Epidermal melanocyte (primary cell): ENCODE data around the gene ADPRHL1.
"Not testable (repeated sequence)": the region's sequence is repeated elsewhere in the genome, so short reads cannot be mapped to it uniquely, and the experiment has no call there.

ENCODE experiments used
- DNase-seq: peaks from one replicate; pipeline ENCODE4 v3.0.0; 2011; ENCODE audit warnings: low spot score; ENCODE audit not compliant: insufficient read length

Gene ADPRHL1

GRCh38 chr13:113456116-113456702 lies 2.9 kb upstream of the ADPRHL1 start:
- no peak for DNase-seq

- no peak for DNase-seq
Observed at GRCh38 chr13:113455384-113455783, 2.1 kb upstream of the ADPRHL1 start.

GRCh38 chr13:113454936-113455335 lies 1.6 kb upstream of the ADPRHL1 start:
- no peak for DNase-seq

GRCh38 chr13:113452466-113452865 lies 822 bp downstream of the ADPRHL1 start:
- DNase-seq, result no peak

- DNase-seq, result no peak
Observed at GRCh38 chr13:113451951-113452421, 1.3 kb downstream of the ADPRHL1 start.

GRCh38 chr13:113450861-113451620 lies 2.2 kb downstream of the ADPRHL1 start:
- DNase-seq, result not testable (repeated sequence)

- not testable (repeated sequence) for DNase-seq
Observed at GRCh38 chr13:113450348-113450744, 2.9 kb downstream of the ADPRHL1 start.

GRCh38 chr13:113449693-113450347 lies 3.5 kb downstream of the ADPRHL1 start:
- no peak for DNase-seq

- DNase-seq, result no peak
Observed at GRCh38 chr13:113448885-113449692, 4.2 kb downstream of the ADPRHL1 start.

GRCh38 chr13:113448545-113448884 lies 4.8 kb downstream of the ADPRHL1 start:
- DNase-seq, result no peak

- no peak for DNase-seq
Observed at GRCh38 chr13:113447596-113447995, 5.7 kb downstream of the ADPRHL1 start.

- DNase-seq, result no peak
Observed at GRCh38 chr13:113446488-113446854, 6.8 kb downstream of the ADPRHL1 start.

- no peak for DNase-seq
Observed at GRCh38 chr13:113445791-113446487, 7.3 kb downstream of the ADPRHL1 start.

GRCh38 chr13:113443991-113444390 lies 9.3 kb downstream of the ADPRHL1 start:
- no peak for DNase-seq

GRCh38 chr13:113442985-113443362 lies 10.3 kb downstream of the ADPRHL1 start:
- no peak for DNase-seq

GRCh38 chr13:113442354-113442984 lies 10.8 kb downstream of the ADPRHL1 start:
- DNase-seq, result no peak

- DNase-seq, result no peak
Observed at GRCh38 chr13:113441661-113442060, 11.6 kb downstream of the ADPRHL1 start.

GRCh38 chr13:113437408-113438010 lies 15.8 kb downstream of the ADPRHL1 start:
- no peak for DNase-seq

GRCh38 chr13:113436866-113437265 lies 16.4 kb downstream of the ADPRHL1 start:
- DNase-seq, result not testable (repeated sequence)

- DNase-seq, result not testable (repeated sequence)
Observed at GRCh38 chr13:113435907-113436306, 17.4 kb downstream of the ADPRHL1 start.
